Stomach (tissue), 4 donors: ENCODE measurements around the gene ITGA5.
A peak's percentile ranks its signal among the peaks of the same experiment; 100 is the strongest.

Experiments
- EP300 ChIP-seq: sonication (generic); formaldehyde crosslinking; IDR thresholded peaks from one replicate; pipeline ENCODE4 v1.6.1; 2017; ENCODE audit warnings: antibody characterized with exemption
- POLR2A ChIP-seq, 4 donors: fragments of 450-650 bp; IDR thresholded peaks; one replicate each; pipeline ENCODE4 v1.6.1; 2016; ENCODE audit warnings: antibody characterized with exemption in 4 of 4, control low read depth in 2 of 4, mild to moderate bottlenecking in 1 of 4, moderate library complexity in 1 of 4
- POLR2AphosphoS5 ChIP-seq, 3 donors: sonication (generic); formaldehyde crosslinking; IDR thresholded peaks; one replicate each; pipeline ENCODE4 v1.6.1; 2016; ENCODE audit warnings: antibody characterized with exemption in 3 of 3
- TF ChIP-seq, protein P1 (sequence below), 7 experiments: fragments of 450-650 bp in 4 of 7; fragments of 200-600 bp in 3 of 7; sonication (generic) in 3 of 7; IDR thresholded peaks; one replicate each; pipeline ENCODE4 v1.5.1; 2016 to 2019; ENCODE audit warnings: antibody characterized with exemption in 7 of 7, control low read depth in 2 of 7, mild to moderate bottlenecking in 1 of 7

DNA sequence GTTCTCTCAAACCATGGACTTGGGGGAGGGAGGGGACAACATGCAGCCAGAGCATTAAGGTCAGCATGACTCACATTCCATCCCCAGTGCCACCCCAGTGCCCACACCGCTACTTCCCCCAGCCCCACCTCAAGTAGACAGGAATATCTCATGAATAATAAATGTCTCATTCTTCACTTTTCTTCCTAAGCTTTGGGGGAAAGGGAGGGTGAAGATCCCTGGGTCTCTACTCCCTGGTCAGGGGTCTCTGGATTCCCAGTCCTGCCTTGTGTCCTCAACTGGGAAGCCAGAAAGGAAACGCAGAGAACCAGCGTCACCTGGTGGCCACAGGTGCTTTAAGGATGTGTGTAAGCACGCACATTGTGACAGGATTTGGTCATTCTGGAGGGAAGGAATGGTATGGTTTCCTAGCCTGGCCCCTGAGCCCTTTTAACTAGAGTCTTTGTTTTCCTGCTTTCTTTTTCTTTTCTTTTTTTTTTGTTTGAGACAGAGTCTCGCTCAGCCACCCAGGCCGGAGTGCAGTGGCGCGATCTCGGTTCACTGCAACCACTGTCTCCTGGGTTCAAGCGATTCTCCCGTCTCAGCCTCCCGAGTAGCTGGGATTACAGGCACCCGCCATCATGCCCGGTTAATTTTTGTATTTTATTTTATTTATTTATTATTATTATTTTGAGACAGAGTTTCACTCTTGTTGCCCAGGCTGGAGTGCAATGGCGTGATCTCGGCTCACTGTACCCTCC, 58.2 kb downstream of the ITGA5 start:
- TF ChIP-seq POLR2AphosphoS5 (IDR thresholded peaks at IDR 0.05) (peak in 1 of 3 donors; percentile 60), POLR2A (IDR thresholded peaks at IDR 0.05) (no peak), EP300 (no peak)
- TF ChIP-seq, protein P1, sequence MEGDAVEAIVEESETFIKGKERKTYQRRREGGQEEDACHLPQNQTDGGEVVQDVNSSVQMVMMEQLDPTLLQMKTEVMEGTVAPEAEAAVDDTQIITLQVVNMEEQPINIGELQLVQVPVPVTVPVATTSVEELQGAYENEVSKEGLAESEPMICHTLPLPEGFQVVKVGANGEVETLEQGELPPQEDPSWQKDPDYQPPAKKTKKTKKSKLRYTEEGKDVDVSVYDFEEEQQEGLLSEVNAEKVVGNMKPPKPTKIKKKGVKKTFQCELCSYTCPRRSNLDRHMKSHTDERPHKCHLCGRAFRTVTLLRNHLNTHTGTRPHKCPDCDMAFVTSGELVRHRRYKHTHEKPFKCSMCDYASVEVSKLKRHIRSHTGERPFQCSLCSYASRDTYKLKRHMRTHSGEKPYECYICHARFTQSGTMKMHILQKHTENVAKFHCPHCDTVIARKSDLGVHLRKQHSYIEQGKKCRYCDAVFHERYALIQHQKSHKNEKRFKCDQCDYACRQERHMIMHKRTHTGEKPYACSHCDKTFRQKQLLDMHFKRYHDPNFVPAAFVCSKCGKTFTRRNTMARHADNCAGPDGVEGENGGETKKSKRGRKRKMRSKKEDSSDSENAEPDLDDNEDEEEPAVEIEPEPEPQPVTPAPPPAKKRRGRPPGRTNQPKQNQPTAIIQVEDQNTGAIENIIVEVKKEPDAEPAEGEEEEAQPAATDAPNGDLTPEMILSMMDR (IDR thresholded peaks at IDR 0.05) = peak in 5 of 7 experiments; percentile 44 to 93 (median 66)
